Eye (tissue), 1 donor: ENCODE results near the gene SQSTM1.
"Not testable (repeated sequence)": the region's sequence is repeated elsewhere in the genome, so short reads cannot be mapped to it uniquely, and the experiment has no call there.

Experiments
- DNase-seq: peaks from one replicate; pipeline ENCODE4 v3.0.0-alpha.2; 2015

The SQSTM1 gene

GRCh38 chr5:179827680-179828079, 7.0 kb downstream of the SQSTM1 start:
- DNase-seq = no peak

GRCh38 chr5:179828756-179829421, 8.2 kb downstream of the SQSTM1 start:
- no peak for DNase-seq

GRCh38 chr5:179829732-179830435, 9.2 kb downstream of the SQSTM1 start:
- no peak for DNase-seq

GRCh38 chr5:179830818-179831468, 10.2 kb downstream of the SQSTM1 start:
- no peak for DNase-seq

- no peak for DNase-seq
Observed at GRCh38 chr5:179832039-179832745, 11.5 kb downstream of the SQSTM1 start.

- no peak for DNase-seq
Observed at GRCh38 chr5:179833056-179833708, 12.5 kb downstream of the SQSTM1 start.

GRCh38 chr5:179833709-179834070, 13.0 kb downstream of the SQSTM1 start:
- DNase-seq = no peak

GRCh38 chr5:179834120-179834519, 13.4 kb downstream of the SQSTM1 start:
- no peak for DNase-seq

GRCh38 chr5:179834871-179835270, 14.2 kb downstream of the SQSTM1 start:
- DNase-seq = not testable (repeated sequence)

GRCh38 chr5:179836225-179837019, 15.7 kb downstream of the SQSTM1 start:
- no peak for DNase-seq

- no peak for DNase-seq
Observed at GRCh38 chr5:179837076-179838011, 16.6 kb downstream of the SQSTM1 start.

GRCh38 chr5:179839328-179840256, 18.9 kb downstream of the SQSTM1 start:
- DNase-seq = no peak

- DNase-seq = no peak
Observed at GRCh38 chr5:179840321-179840720, 19.6 kb downstream of the SQSTM1 start.

- no peak for DNase-seq
Observed at GRCh38 chr5:179840766-179841165, 20.1 kb downstream of the SQSTM1 start.

- DNase-seq = no peak
Observed at GRCh38 chr5:179841621-179842020, 20.9 kb downstream of the SQSTM1 start.

GRCh38 chr5:179852993-179853547, 32.4 kb downstream of the SQSTM1 start:
- no peak for DNase-seq

- DNase-seq = no peak
Observed at GRCh38 chr5:179854356-179854755, 33.7 kb downstream of the SQSTM1 start.

- no peak for DNase-seq
Observed at GRCh38 chr5:179858241-179858585, 37.5 kb downstream of the SQSTM1 start.
